ENCODE results near the gene ZSWIM6. TPM values are rescaled to one million over a fixed set of nuclear protein-coding genes. Genes with fewer than 3 reads are reported as not detected.

Gene ZSWIM6
- polyA plus RNA-seq, 3 donors: 1.7 to 33.5 (median 2.7) TPM

GRCh38 chr5:61532983-61533382, 200.9 kb downstream of the ZSWIM6 start:
- no peak overlapping the region for H3K27ac Mint-ChIP-seq
- 100% methylated on average over 2 of the region's 4 CpGs for WGBS (ENCODE audit: insufficient coverage)

DNA sequence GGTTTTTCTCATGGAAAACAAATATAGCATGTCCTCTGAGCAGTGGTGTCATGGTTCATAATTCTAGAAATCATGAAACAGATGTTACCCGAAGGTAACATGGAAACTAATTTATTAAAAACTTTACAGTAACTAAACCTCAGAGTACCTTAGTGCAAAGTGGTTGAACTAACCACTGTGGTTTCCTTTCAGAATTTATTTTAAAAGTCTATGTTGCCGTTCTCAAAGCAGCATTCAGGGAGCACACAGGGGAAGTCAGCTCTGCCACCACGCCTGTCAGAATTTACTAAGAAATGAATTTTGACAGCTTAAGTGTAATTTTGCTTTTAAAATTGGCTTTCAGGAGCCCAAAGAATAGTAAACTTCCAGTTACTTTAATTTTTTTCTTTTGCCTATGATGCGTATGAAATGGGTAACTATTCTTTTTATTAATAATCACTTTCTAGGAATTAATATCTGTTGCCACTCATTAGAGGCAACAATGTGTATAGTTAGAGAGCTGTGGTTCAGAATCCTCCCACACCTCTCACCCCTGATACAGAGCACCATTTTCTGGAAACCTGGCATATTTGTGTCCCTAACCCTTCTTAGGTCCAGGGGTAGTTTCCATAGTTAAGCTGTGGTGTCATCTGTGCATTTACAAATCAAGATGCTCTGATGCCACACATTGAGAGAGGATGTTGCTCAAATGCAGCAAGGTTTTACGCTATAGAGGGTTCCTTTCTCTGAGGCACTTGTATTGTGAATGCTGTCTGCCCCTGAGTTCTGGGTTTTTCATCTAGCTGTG, 202.6 kb downstream of the ZSWIM6 start:
- peaks cover 90% of the 10 kb centered on the region for H4K20me1 ChIP-seq (ENCODE audit: insufficient read depth, low read length)
- no peaks in the 10 kb centered on the region for H3K79me2 ChIP-seq (ENCODE audit: insufficient read depth, low read length)
- H3K9me3 ChIP-seq (replicated peaks in 1 of 2; ENCODE audit: control insufficient read depth in 1 of 2, insufficient read depth in 1 of 2, low read length in 2 of 2): peaks cover 2 to 8% of the 10 kb centered on the region in 2 donors
- H2AFZ ChIP-seq (ENCODE audit: insufficient read depth, low read depth, low read length, poor library complexity, severe bottlenecking): no peak overlapping the region
- Mint-ChIP-seq H3K27me3 (ENCODE audit: low read depth in 3 of 3) (no peaks in the 10 kb centered on the region), H3K4me1 (no peaks in the 10 kb centered on the region), H3K9me3 (peaks cover 0 to 8% (median 2%) of the 10 kb centered on the region in 7 donors), H3K4me3 (no peak overlapping the region), H3K27ac (no peak overlapping the region), H3K36me3 (peaks cover 80 to 87% of the 10 kb centered on the region in 2 donors)
- no peak for DNase-seq
- H3K4me2 ChIP-seq (replicated peaks; ENCODE audit: extremely low read depth, low read length, poor library complexity, severe bottlenecking): no peak overlapping the region
- H3K4me1 ChIP-seq (ENCODE audit: control insufficient read depth in 1 of 2, insufficient read depth in 2 of 2, low read length in 2 of 2): no peaks in the 10 kb centered on the region
- intact Hi-C loops (cut with micrococcal nuclease): no loop called here
- peaks cover 88 to 97% of the 10 kb centered on the region in 2 donors for H3K36me3 ChIP-seq (replicated peaks in 1 of 2; ENCODE audit: control insufficient read depth in 1 of 2, insufficient read depth in 2 of 2, low read length in 2 of 2)
- H3K9ac ChIP-seq (ENCODE audit: insufficient read depth, low read length, poor library complexity, severe bottlenecking): no peak overlapping the region
- no CpG with 5 or more reads among the region's 5 CpGs for WGBS (ENCODE audit: insufficient coverage)
- H3K27me3 ChIP-seq (ENCODE audit: control insufficient read depth in 2 of 2, insufficient read depth in 2 of 2, low read length in 2 of 2): no peaks in the 10 kb centered on the region
- TF ChIP-seq CTCF (IDR thresholded peaks at IDR 0.05): no peak
- H3K4me3 ChIP-seq (replicated peaks in 1 of 3; ENCODE audit: low read depth in 2 of 3, low read length in 3 of 3): no peak overlapping the region
- peak overlapping the region in 1 of 2 donors; percentile 3 for H3K27ac ChIP-seq (ENCODE audit: low read depth in 1 of 2, low read length in 2 of 2)

More at GRCh38 chr5:61532983-61533382, 200.9 kb downstream of the ZSWIM6 start:
- Mint-ChIP-seq H3K4me1 (no peaks in the 10 kb centered on the region), H3K27me3 (ENCODE audit: low read depth in 3 of 3) (no peaks in the 10 kb centered on the region), H3K4me3 (no peak overlapping the region), H3K9me3 (peaks cover 0 to 8% (median 2%) of the 10 kb centered on the region in 7 donors), H3K36me3 (peaks cover 71 to 84% of the 10 kb centered on the region in 2 donors)
- no peak for TF ChIP-seq CTCF (IDR thresholded peaks at IDR 0.05)
- Histone ChIP-seq H3K4me3 (replicated peaks in 1 of 3; ENCODE audit: low read depth in 2 of 3, low read length in 3 of 3) (no peak overlapping the region), H3K27ac (ENCODE audit: low read depth in 1 of 2, low read length in 2 of 2) (no peak overlapping the region), H4K20me1 (ENCODE audit: insufficient read depth, low read length) (peaks cover 92% of the 10 kb centered on the region), H3K27me3 (ENCODE audit: control insufficient read depth in 2 of 2, insufficient read depth in 2 of 2, low read length in 2 of 2) (no peaks in the 10 kb centered on the region), H3K9ac (ENCODE audit: insufficient read depth, low read length, poor library complexity, severe bottlenecking) (no peak overlapping the region), H3K36me3 (replicated peaks in 1 of 2; ENCODE audit: control insufficient read depth in 1 of 2, insufficient read depth in 2 of 2, low read length in 2 of 2) (peaks cover 84 to 96% of the 10 kb centered on the region in 2 donors), H3K4me2 (replicated peaks; ENCODE audit: extremely low read depth, low read length, poor library complexity, severe bottlenecking) (no peak overlapping the region), H2AFZ (ENCODE audit: insufficient read depth, low read depth, low read length, poor library complexity, severe bottlenecking) (no peak overlapping the region), H3K79me2 (ENCODE audit: insufficient read depth, low read length) (no peaks in the 10 kb centered on the region), H3K9me3 (replicated peaks in 1 of 2; ENCODE audit: control insufficient read depth in 1 of 2, insufficient read depth in 1 of 2, low read length in 2 of 2) (peaks cover 2 to 8% of the 10 kb centered on the region in 2 donors), H3K4me1 (ENCODE audit: control insufficient read depth in 1 of 2, insufficient read depth in 2 of 2, low read length in 2 of 2) (no peaks in the 10 kb centered on the region)
- intact Hi-C loops (cut with micrococcal nuclease): no loop called here
- no peak for DNase-seq
